GM18526 (cell line): ENCODE measurements around the gene CACNA2D1.

ENCODE experiments used
- POLR2A ChIP-seq: IDR thresholded peaks from 3 replicates; pipeline ENCODE4 v1.6.1; 2011; ENCODE audit not compliant: insufficient read length; ENCODE audit errors: extremely low read depth

CACNA2D1 gene

GRCh38 chr7:81983406-81983805 lies 460.2 kb downstream of the CACNA2D1 start:
- TF ChIP-seq POLR2A, result no peak

DNA sequence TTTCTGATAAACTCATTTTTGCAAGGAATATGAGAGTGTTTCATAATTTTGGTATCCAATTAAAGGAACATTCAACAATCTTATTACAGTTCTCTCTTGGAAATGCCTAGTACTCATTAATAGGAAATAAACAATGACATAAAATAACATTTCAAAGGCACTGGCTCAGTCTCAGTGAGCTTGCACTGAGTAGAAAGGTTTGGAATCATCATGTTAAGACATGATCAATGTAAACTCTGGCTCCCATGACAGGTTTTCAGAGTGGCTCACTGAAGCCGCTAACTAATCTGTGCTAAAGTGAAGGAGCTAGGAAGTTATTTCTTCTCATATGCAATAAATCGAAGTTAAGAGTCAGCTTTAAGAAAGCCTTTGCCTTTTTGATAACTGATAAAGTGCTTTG lies 470.5 kb downstream of the CACNA2D1 start:
- TF ChIP-seq POLR2A, result no peak

GRCh38 chr7:81960026-81960425 lies 483.6 kb downstream of the CACNA2D1 start:
- TF ChIP-seq POLR2A, result no peak

GRCh38 chr7:81957517-81957916 lies 486.1 kb downstream of the CACNA2D1 start:
- no peak for TF ChIP-seq POLR2A

GRCh38 chr7:81956520-81956919 lies 487.1 kb downstream of the CACNA2D1 start:
- no peak for TF ChIP-seq POLR2A

DNA sequence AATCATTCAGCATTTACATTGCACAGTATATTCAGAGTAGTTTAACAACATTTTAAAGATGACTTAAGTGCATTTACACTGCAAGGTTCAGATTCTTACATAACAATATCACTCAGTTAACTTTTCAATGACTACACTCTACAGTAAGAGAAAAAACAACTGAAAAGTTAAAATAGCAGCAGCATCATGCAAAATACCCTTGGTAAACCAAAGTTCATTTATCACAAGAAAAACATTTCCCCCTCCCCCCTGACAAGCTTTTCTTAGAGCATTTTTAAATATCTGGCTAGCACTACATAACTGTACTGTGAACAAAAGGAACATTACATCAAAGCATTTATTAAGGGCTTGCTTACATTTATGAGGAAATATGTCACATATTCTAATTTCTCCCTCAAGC lies 494.3 kb downstream of the CACNA2D1 start:
- TF ChIP-seq POLR2A, result no peak

- TF ChIP-seq POLR2A, result no peak
Observed at GRCh38 chr7:81944058-81944457, 499.5 kb downstream of the CACNA2D1 start.

DNA sequence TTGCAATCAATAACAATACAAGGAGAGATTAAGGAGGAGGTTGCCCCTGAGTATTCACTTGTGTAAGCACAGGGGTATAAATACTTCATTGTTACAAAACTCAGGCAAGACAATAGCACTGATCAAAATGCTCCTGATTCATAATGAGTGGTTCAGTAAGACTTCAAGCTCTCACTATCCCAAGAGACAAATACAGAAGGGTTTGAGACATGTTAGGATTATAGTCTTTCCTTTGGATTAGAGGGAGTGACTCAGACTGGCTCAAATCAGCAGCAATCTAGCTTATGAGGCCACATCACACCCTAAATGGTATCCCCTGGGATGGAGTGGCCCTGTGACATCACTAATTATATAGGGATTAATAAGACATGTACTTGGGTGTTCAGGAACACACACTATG lies 506.5 kb downstream of the CACNA2D1 start:
- no peak for TF ChIP-seq POLR2A

DNA sequence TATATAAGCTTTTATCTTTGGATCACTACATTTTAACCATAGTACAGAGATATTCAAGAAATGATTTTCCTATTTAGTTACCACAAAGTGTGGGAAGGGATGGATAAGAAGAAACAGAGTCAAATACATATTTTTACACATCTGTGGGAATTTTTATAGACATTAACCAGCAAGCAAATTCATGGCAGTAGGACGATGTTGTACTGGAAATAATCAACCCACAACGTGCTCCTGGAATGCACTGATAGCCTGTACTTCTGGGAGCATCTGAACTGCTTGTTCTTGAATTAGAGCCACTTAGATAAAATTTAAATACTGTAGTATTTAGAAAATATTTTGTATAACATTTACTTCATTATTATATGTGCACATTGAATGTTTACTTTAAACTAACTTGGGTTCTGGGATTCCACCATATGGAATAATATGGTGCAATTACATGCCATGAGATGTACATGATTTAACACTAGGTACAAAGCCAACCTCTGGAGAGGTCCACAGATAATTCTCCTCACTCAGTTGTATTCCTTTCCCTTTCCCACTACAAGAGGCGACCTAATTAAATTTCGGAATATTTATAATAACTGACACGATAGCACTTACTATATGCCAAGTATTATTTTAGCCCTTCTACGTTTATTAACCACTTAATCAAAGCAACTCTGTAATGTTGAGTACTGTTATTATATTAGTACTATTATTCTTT lies 508.8 kb downstream of the CACNA2D1 start:
- no peak for TF ChIP-seq POLR2A

DNA sequence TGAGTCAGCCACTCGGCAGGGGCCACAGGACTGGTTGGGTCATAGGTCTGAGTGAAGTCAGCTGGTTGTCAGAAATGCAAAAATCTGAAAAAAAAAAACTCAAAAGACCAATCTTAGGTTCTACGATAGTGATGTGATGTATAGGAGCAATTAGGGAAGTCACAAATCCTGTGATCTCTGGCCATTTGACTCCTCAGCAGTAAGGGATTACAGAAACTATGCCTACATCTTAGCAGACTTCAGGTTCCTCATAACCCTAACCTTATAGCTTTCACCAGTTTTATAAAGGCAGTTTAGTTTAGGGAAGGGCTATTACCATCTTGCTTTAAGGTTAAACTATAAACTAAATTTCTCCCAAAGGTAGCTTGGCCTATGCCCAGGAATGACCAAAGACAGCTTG lies 510.6 kb downstream of the CACNA2D1 start:
- TF ChIP-seq POLR2A, result no peak

GRCh38 chr7:81929386-81929785 lies 514.2 kb downstream of the CACNA2D1 start:
- no peak for TF ChIP-seq POLR2A

- TF ChIP-seq POLR2A, result no peak
Observed at GRCh38 chr7:81926154-81926553, 517.4 kb downstream of the CACNA2D1 start.

- TF ChIP-seq POLR2A, result no peak
Observed at GRCh38 chr7:81925530-81925929, 518.0 kb downstream of the CACNA2D1 start.

DNA sequence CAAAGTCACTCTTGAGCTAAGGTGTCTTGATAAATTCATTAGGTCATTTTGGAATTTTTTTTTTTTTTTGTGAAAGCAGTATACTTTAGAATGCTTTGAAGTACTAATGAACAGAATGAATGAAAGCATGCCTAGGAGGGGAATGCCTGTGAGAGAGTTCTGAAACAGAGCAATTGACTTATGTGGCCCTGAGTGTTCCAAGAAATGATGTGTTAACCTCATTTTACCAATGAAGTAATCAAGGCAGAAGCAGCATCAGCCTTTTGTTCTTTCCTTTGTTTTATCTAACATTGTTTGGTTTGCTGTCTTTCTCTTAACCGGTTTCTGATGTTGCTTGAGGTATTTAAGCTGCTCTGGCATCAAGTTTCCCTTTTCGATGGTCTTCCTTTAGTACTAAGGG lies 519.1 kb downstream of the CACNA2D1 start:
- TF ChIP-seq POLR2A, result no peak

DNA sequence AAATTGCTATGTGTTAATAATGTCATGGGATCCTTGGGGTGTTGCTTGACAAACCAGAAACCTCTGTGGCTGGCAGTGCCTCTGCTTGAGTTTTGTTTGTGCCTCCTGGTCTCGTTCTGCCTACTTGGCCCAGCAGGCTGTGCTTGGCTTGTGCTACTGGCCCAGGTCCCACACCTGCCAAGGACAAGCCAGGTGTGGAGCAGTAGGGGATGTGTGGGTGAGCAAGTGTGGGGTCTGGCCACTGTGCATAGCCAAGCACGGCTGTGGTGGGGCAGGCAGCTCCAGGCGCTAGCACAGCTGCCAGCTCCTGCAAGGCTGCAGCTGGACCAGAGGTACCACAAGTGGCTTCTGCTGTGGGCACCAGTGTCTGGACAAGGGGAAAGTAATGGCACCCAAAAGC lies 524.1 kb downstream of the CACNA2D1 start:
- TF ChIP-seq POLR2A, result no peak

DNA sequence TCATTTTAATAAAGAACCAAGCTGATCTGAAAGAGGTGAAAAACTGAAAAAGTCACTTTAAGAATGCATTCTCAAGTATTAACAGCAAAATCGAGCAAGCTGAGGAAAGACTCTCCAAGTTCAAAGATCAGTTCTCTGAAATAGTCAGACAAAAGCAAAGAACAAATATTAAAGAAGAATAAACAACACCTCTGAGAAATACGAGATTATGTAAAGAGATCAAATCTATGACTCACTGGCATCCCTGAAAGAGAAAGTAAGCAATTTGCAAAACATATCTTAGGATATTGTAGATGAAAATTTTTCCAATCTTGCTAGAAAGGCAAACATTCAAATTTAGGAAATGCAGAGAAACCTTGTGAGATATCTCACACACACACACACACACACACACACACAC lies 535.4 kb downstream of the CACNA2D1 start:
- no peak for TF ChIP-seq POLR2A

- TF ChIP-seq POLR2A, result no peak
Observed at GRCh38 chr7:81903115-81903514, 540.5 kb downstream of the CACNA2D1 start.
